ENCODE results near the gene ITGB3.

The ITGB3 gene

GRCh38 chr17:47278561-47278960 lies 24.9 kb downstream of the ITGB3 start:
- no peak for DNase-seq

- peak; percentile 22 to 42 for DNase-seq
Measured at GRCh38 chr17:47279062-47279801, 25.6 kb downstream of the ITGB3 start.

- no peak for DNase-seq
Measured at GRCh38 chr17:47280072-47280811, 26.6 kb downstream of the ITGB3 start.

- no peak for DNase-seq
Measured at GRCh38 chr17:47281216-47281615, 27.6 kb downstream of the ITGB3 start.

- DNase-seq: no peak
Measured at GRCh38 chr17:47285003-47285402, 31.4 kb downstream of the ITGB3 start.

- DNase-seq: no peak
Measured at GRCh38 chr17:47286198-47286914, 32.7 kb downstream of the ITGB3 start.

GRCh38 chr17:47287068-47287467 lies 33.4 kb downstream of the ITGB3 start:
- no peak for DNase-seq

GRCh38 chr17:47287639-47288038 lies 34.0 kb downstream of the ITGB3 start:
- no peak for DNase-seq

- DNase-seq: no peak
Measured at GRCh38 chr17:47288531-47289116, 35.0 kb downstream of the ITGB3 start.

GRCh38 chr17:47289302-47289701 lies 35.7 kb downstream of the ITGB3 start:
- DNase-seq: no peak

GRCh38 chr17:47290870-47291241 lies 37.2 kb downstream of the ITGB3 start:
- DNase-seq: no peak

GRCh38 chr17:47291242-47291873 lies 37.7 kb downstream of the ITGB3 start:
- no peak for DNase-seq

GRCh38 chr17:47292206-47292605 lies 38.6 kb downstream of the ITGB3 start:
- no peak for DNase-seq

GRCh38 chr17:47295037-47295873 lies 41.6 kb downstream of the ITGB3 start:
- no peak for DNase-seq

- no peak for DNase-seq
Measured at GRCh38 chr17:47295874-47296255, 42.2 kb downstream of the ITGB3 start.

- no peak for DNase-seq
Measured at GRCh38 chr17:47297661-47298400, 44.2 kb downstream of the ITGB3 start.

GRCh38 chr17:47298712-47299111 lies 45.1 kb downstream of the ITGB3 start:
- no peak for DNase-seq

- no peak for DNase-seq
Measured at GRCh38 chr17:47299239-47299910, 45.7 kb downstream of the ITGB3 start.

GRCh38 chr17:47300718-47301117 lies 47.1 kb downstream of the ITGB3 start:
- no peak for DNase-seq

GRCh38 chr17:47301161-47301560 lies 47.5 kb downstream of the ITGB3 start:
- no peak for DNase-seq

- DNase-seq: no peak
Measured at GRCh38 chr17:47301831-47302230, 48.2 kb downstream of the ITGB3 start.
